B cell (primary cell): ENCODE measurements around the gene KATNAL2.

Source experiments
- CTCF ChIP-seq: fragments of 200-600 bp; IDR thresholded peaks from one replicate; pipeline ENCODE4 v1.8.0; 2022; ENCODE audit warnings: antibody characterized with exemption, mild to moderate bottlenecking
- EZH2 ChIP-seq: IDR thresholded peaks from 2 replicates; pipeline ENCODE4 v1.6.1; 2012; ENCODE audit warnings: borderline replicate concordance, low read depth, mild to moderate bottlenecking, moderate library complexity, low read length; ENCODE audit not compliant: insufficient read depth, poor library complexity, severe bottlenecking

- TF ChIP-seq CTCF (no peak), EZH2 (no peak)
These were observed 191.6 kb downstream of the KATNAL2 start for GRCh38 chr18:47108998-47109405.
